ENCODE results near the gene SLC35F2.
"Not testable (repeated sequence)": the region's sequence is repeated elsewhere in the genome, so short reads cannot be mapped to it uniquely, and the experiment has no call there.

The SLC35F2 gene

GRCh38 chr11:107844041-107844440 is 14.5 kb downstream of the SLC35F2 start:
- H3K27ac ChIP-seq (ENCODE audit: insufficient read depth in 1 of 2, low read depth in 1 of 2, low read length in 2 of 2, poor library complexity in 1 of 2, severe bottlenecking in 2 of 2): no peak overlapping the region
- no peak for DNase-seq
- no peak overlapping the region for H3K4me3 ChIP-seq (ENCODE audit: control insufficient read depth in 1 of 7, extremely low read depth in 1 of 7, insufficient read depth in 4 of 7, low read depth in 2 of 7, low read length in 6 of 7)
- POLR2A ChIA-PET: no interaction called here
- H3K4me1 ChIP-seq (ENCODE audit: control extremely low read depth in 1 of 4, control insufficient read depth in 4 of 4, insufficient read depth in 4 of 4, low read length in 3 of 4): peaks cover 0 to 50% (median 23%) of the 10 kb centered on the region in 4 experiments
- H3K36me3 ChIP-seq (ENCODE audit: control insufficient read depth in 4 of 4, insufficient read depth in 4 of 4, low read length in 3 of 4): peaks cover 0 to 4% (median 0%) of the 10 kb centered on the region in 4 experiments
- no peaks in the 10 kb centered on the region for H3K27me3 ChIP-seq (replicated peaks in 2 of 5; ENCODE audit: control insufficient read depth in 4 of 5, insufficient read depth in 5 of 5, low read length in 4 of 5)
- H3K9me3 ChIP-seq (ENCODE audit: control extremely low read depth in 1 of 5, control insufficient read depth in 4 of 5, insufficient read depth in 2 of 5, low read depth in 1 of 5, low read length in 4 of 5): no peaks in the 10 kb centered on the region
- CTCF ChIA-PET: no interaction called here
- 98% methylated on average over 6 of the region's 7 CpGs for WGBS (ENCODE audit: insufficient coverage)

- 100% methylated on average over 3 of the region's 8 CpGs for WGBS (ENCODE audit: insufficient coverage)
- CTCF ChIA-PET: interaction anchor here (0.6 kb wide), 1 partner anchor 41 kb away, joined by 3 read pairs; no protein-coding TSS in a partner anchor
- Histone ChIP-seq H3K4me3 (ENCODE audit: control insufficient read depth in 1 of 7, extremely low read depth in 1 of 7, insufficient read depth in 4 of 7, low read depth in 2 of 7, low read length in 6 of 7) (no peak overlapping the region), H3K36me3 (ENCODE audit: control insufficient read depth in 4 of 4, insufficient read depth in 4 of 4, low read length in 3 of 4) (peaks cover 0 to 4% (median 0%) of the 10 kb centered on the region in 4 experiments), H3K9me3 (ENCODE audit: control extremely low read depth in 1 of 5, control insufficient read depth in 4 of 5, insufficient read depth in 2 of 5, low read depth in 1 of 5, low read length in 4 of 5) (no peaks in the 10 kb centered on the region), H3K4me1 (ENCODE audit: control extremely low read depth in 1 of 4, control insufficient read depth in 4 of 4, insufficient read depth in 4 of 4, low read length in 3 of 4) (peaks cover 0 to 40% (median 23%) of the 10 kb centered on the region in 4 experiments), H3K27me3 (replicated peaks in 2 of 5; ENCODE audit: control insufficient read depth in 4 of 5, insufficient read depth in 5 of 5, low read length in 4 of 5) (no peaks in the 10 kb centered on the region), H3K27ac (ENCODE audit: insufficient read depth in 1 of 2, low read depth in 1 of 2, low read length in 2 of 2, poor library complexity in 1 of 2, severe bottlenecking in 2 of 2) (no peak overlapping the region)
- DNase-seq: no peak
- POLR2A ChIA-PET: interaction anchor here (0.6 kb wide), 1 partner anchor 11 kb away, joined by 3 read pairs; no protein-coding TSS in a partner anchor
Observed at GRCh38 chr11:107842412-107843100, 16.0 kb downstream of the SLC35F2 start.

GRCh38 chr11:107840129-107840484 is 18.5 kb downstream of the SLC35F2 start:
- POLR2A ChIA-PET: interaction anchor here (1.7 kb wide), 1 partner anchor 13 kb away, joined by 5 read pairs; no protein-coding TSS in a partner anchor
- Histone ChIP-seq H3K27me3 (replicated peaks in 2 of 5; ENCODE audit: control insufficient read depth in 4 of 5, insufficient read depth in 5 of 5, low read length in 4 of 5) (no peaks in the 10 kb centered on the region), H3K9me3 (ENCODE audit: control extremely low read depth in 1 of 5, control insufficient read depth in 4 of 5, insufficient read depth in 2 of 5, low read depth in 1 of 5, low read length in 4 of 5) (no peaks in the 10 kb centered on the region), H3K4me1 (ENCODE audit: control extremely low read depth in 1 of 4, control insufficient read depth in 4 of 4, insufficient read depth in 4 of 4, low read length in 3 of 4) (peaks cover 0 to 39% (median 23%) of the 10 kb centered on the region in 4 experiments), H3K4me3 (ENCODE audit: control insufficient read depth in 1 of 7, extremely low read depth in 1 of 7, insufficient read depth in 4 of 7, low read depth in 2 of 7, low read length in 6 of 7) (peak overlapping the region in 3 of 7 experiments; percentile 39 to 51 (median 48)), H3K27ac (ENCODE audit: insufficient read depth in 1 of 2, low read depth in 1 of 2, low read length in 2 of 2, poor library complexity in 1 of 2, severe bottlenecking in 2 of 2) (peak overlapping the region; percentile 46 to 87), H3K36me3 (ENCODE audit: control insufficient read depth in 4 of 4, insufficient read depth in 4 of 4, low read length in 3 of 4) (peaks cover 0 to 4% (median 0%) of the 10 kb centered on the region in 4 experiments)
- WGBS (ENCODE audit: insufficient coverage): 100% methylated on average over 1 of the region's 2 CpGs
- DNase-seq: no peak
- CTCF ChIA-PET: interaction anchor here (1.5 to 1.7 kb wide), 2 partner anchors 9 to 277 kb away, joined by 3 to 5 read pairs; no protein-coding TSS in a partner anchor

- no peaks in the 10 kb centered on the region for H3K9me3 ChIP-seq (ENCODE audit: control extremely low read depth in 1 of 5, control insufficient read depth in 4 of 5, insufficient read depth in 2 of 5, low read depth in 1 of 5, low read length in 4 of 5)
- peaks cover 0 to 30% (median 23%) of the 10 kb centered on the region in 4 experiments for H3K4me1 ChIP-seq (ENCODE audit: control extremely low read depth in 1 of 4, control insufficient read depth in 4 of 4, insufficient read depth in 4 of 4, low read length in 3 of 4)
- no peak overlapping the region for H3K27ac ChIP-seq (ENCODE audit: insufficient read depth in 1 of 2, low read depth in 1 of 2, low read length in 2 of 2, poor library complexity in 1 of 2, severe bottlenecking in 2 of 2)
- ChIA-PET CTCF (interaction anchor here (0.9 kb wide), 1 partner anchor 37 kb away, joined by 3 read pairs; no protein-coding TSS in a partner anchor), POLR2A (no interaction called here)
- DNase-seq: no peak
- H3K27me3 ChIP-seq (replicated peaks in 2 of 5; ENCODE audit: control insufficient read depth in 4 of 5, insufficient read depth in 5 of 5, low read length in 4 of 5): no peaks in the 10 kb centered on the region
- H3K4me3 ChIP-seq (ENCODE audit: control insufficient read depth in 1 of 7, extremely low read depth in 1 of 7, insufficient read depth in 4 of 7, low read depth in 2 of 7, low read length in 6 of 7): no peak overlapping the region
- WGBS (ENCODE audit: insufficient coverage): 93% methylated on average over 2 of the region's 3 CpGs
- H3K36me3 ChIP-seq (ENCODE audit: control insufficient read depth in 4 of 4, insufficient read depth in 4 of 4, low read length in 3 of 4): no peaks in the 10 kb centered on the region
Observed at GRCh38 chr11:107836851-107837250, 21.7 kb downstream of the SLC35F2 start.

GRCh38 chr11:107834995-107835394 is 23.6 kb downstream of the SLC35F2 start:
- Histone ChIP-seq H3K4me3 (ENCODE audit: control insufficient read depth in 1 of 7, extremely low read depth in 1 of 7, insufficient read depth in 4 of 7, low read depth in 2 of 7, low read length in 6 of 7) (no peak overlapping the region), H3K27me3 (replicated peaks in 2 of 5; ENCODE audit: control insufficient read depth in 4 of 5, insufficient read depth in 5 of 5, low read length in 4 of 5) (no peaks in the 10 kb centered on the region), H3K27ac (ENCODE audit: insufficient read depth in 1 of 2, low read depth in 1 of 2, low read length in 2 of 2, poor library complexity in 1 of 2, severe bottlenecking in 2 of 2) (no peak overlapping the region), H3K9me3 (ENCODE audit: control extremely low read depth in 1 of 5, control insufficient read depth in 4 of 5, insufficient read depth in 2 of 5, low read depth in 1 of 5, low read length in 4 of 5) (no peaks in the 10 kb centered on the region), H3K36me3 (ENCODE audit: control insufficient read depth in 4 of 4, insufficient read depth in 4 of 4, low read length in 3 of 4) (no peaks in the 10 kb centered on the region), H3K4me1 (ENCODE audit: control extremely low read depth in 1 of 4, control insufficient read depth in 4 of 4, insufficient read depth in 4 of 4, low read length in 3 of 4) (peaks cover 0 to 12% (median 6%) of the 10 kb centered on the region in 4 experiments)
- ChIA-PET CTCF (interaction anchor here (1.1 kb wide), 1 partner anchor 18 kb away, joined by 3 read pairs; no protein-coding TSS in a partner anchor), POLR2A (interaction anchor here (0.7 kb wide), 1 partner anchor 30 kb away, joined by 4 read pairs; no protein-coding TSS in a partner anchor)
- WGBS (ENCODE audit: insufficient coverage): 77% methylated on average over 3 of the region's 6 CpGs
- no peak for DNase-seq

- H3K9me3 ChIP-seq (ENCODE audit: control extremely low read depth in 1 of 5, control insufficient read depth in 4 of 5, insufficient read depth in 2 of 5, low read depth in 1 of 5, low read length in 4 of 5); H3K27ac ChIP-seq (ENCODE audit: insufficient read depth in 1 of 2, low read depth in 1 of 2, low read length in 2 of 2, poor library complexity in 1 of 2, severe bottlenecking in 2 of 2); H3K27me3 ChIP-seq (replicated peaks in 2 of 5; ENCODE audit: control insufficient read depth in 4 of 5, insufficient read depth in 5 of 5, low read length in 4 of 5); DNase-seq; H3K4me1 ChIP-seq (ENCODE audit: control extremely low read depth in 1 of 4, control insufficient read depth in 4 of 4, insufficient read depth in 4 of 4, low read length in 3 of 4); H3K4me3 ChIP-seq (ENCODE audit: control insufficient read depth in 1 of 7, extremely low read depth in 1 of 7, insufficient read depth in 4 of 7, low read depth in 2 of 7, low read length in 6 of 7); H3K36me3 ChIP-seq (ENCODE audit: control insufficient read depth in 4 of 4, insufficient read depth in 4 of 4, low read length in 3 of 4); POLR2A ChIA-PET: not testable (repeated sequence)
- 85% methylated on average over 6 of the region's 6 CpGs for WGBS (ENCODE audit: insufficient coverage)
- CTCF ChIA-PET: interaction anchor here (0.7 kb wide), 1 partner anchor 36 kb away, joined by 3 read pairs; no protein-coding TSS in a partner anchor
Observed at GRCh38 chr11:107833926-107834325, 24.7 kb downstream of the SLC35F2 start.

GRCh38 chr11:107830915-107831540 is 27.6 kb downstream of the SLC35F2 start:
- H3K9me3 ChIP-seq (ENCODE audit: control extremely low read depth in 1 of 5, control insufficient read depth in 4 of 5, insufficient read depth in 2 of 5, low read depth in 1 of 5, low read length in 4 of 5): peaks cover 0 to 3% (median 0%) of the 10 kb centered on the region in 5 experiments
- no peaks in the 10 kb centered on the region for H3K27me3 ChIP-seq (replicated peaks in 2 of 5; ENCODE audit: control insufficient read depth in 4 of 5, insufficient read depth in 5 of 5, low read length in 4 of 5)
- H3K27ac ChIP-seq (ENCODE audit: insufficient read depth in 1 of 2, low read depth in 1 of 2, low read length in 2 of 2, poor library complexity in 1 of 2, severe bottlenecking in 2 of 2): no peak overlapping the region
- ChIA-PET CTCF (interaction anchor here (0.6 to 1.3 kb wide), 3 partner anchors 9 to 29 kb away, joined by 3 to 5 read pairs (median 3); no protein-coding TSS in a partner anchor), POLR2A (no interaction called here)
- H3K36me3 ChIP-seq (ENCODE audit: control insufficient read depth in 4 of 4, insufficient read depth in 4 of 4, low read length in 3 of 4): no peaks in the 10 kb centered on the region
- DNase-seq: no peak
- no peak overlapping the region for H3K4me3 ChIP-seq (ENCODE audit: control insufficient read depth in 1 of 7, extremely low read depth in 1 of 7, insufficient read depth in 4 of 7, low read depth in 2 of 7, low read length in 6 of 7)
- no peaks in the 10 kb centered on the region for H3K4me1 ChIP-seq (ENCODE audit: control extremely low read depth in 1 of 4, control insufficient read depth in 4 of 4, insufficient read depth in 4 of 4, low read length in 3 of 4)
- no CpG with 5 or more reads among the region's 5 CpGs for WGBS (ENCODE audit: insufficient coverage)
